Measurements from ENCODE around the gene TFEB.

Gene TFEB

DNA sequence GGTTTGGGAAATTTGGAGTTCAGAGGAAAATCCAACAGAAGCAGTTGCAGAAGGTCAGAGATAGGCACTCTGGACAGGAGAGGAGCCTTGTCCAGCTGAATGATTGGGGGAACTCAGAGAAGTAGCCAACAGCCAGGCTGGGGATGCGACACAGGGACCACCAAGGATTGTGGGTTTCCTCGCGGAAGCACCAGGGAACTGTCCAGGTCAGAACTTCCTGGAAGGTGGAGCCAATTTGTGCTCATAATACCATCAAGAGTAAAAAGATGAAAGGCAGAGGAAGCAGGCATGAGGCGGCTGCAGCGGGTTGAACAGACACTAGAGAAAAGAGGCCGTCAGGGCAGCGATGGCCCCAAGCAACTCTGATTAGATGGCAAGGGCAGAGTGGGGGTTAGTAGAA, 63.4 kb downstream of the TFEB start:
- Histone ChIP-seq H3K36me3 (ENCODE audit: insufficient read depth, low read length) (no peaks in the 10 kb centered on the region), H3K27me3 (ENCODE audit: control insufficient read depth in 1 of 2, insufficient read depth in 2 of 2, low read length in 2 of 2) (no peaks in the 10 kb centered on the region), H3K27ac (ENCODE audit: low read depth, low read length) (no peak overlapping the region), H3K9ac (ENCODE audit: low read length) (no peak overlapping the region), H3K9me3 (ENCODE audit: low read length) (no peaks in the 10 kb centered on the region), H3K4me1 (ENCODE audit: insufficient read depth, low read length) (no peaks in the 10 kb centered on the region), H3K4me3 (ENCODE audit: low read depth in 1 of 2, low read length in 2 of 2) (no peak overlapping the region)

DNA sequence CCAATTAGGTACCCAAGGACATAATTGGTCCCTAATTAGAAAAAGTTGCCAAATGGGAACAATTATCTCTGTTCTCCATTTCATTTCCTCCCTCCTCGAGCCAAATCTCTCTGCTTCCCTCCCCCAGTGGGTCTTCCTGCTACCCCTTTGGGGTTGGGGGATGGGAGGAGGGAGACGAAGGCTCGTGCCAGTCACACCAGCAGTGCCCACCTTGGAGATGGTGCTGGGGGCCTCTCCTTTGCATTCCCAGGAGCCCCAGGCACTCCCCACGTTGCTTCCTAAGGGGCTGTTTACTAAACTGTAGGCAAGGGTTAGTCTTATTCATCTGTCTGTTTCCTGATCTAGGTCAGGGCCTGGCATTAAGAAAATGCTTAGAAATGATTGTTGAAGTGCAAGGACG, 64.0 kb downstream of the TFEB start:
- Histone ChIP-seq H3K27ac (ENCODE audit: low read depth, low read length) (no peak overlapping the region), H3K36me3 (ENCODE audit: insufficient read depth, low read length) (no peaks in the 10 kb centered on the region), H3K4me1 (ENCODE audit: insufficient read depth, low read length) (no peaks in the 10 kb centered on the region), H3K9ac (ENCODE audit: low read length) (no peak overlapping the region), H3K9me3 (ENCODE audit: low read length) (no peaks in the 10 kb centered on the region), H3K4me3 (ENCODE audit: low read depth in 1 of 2, low read length in 2 of 2) (no peak overlapping the region), H3K27me3 (ENCODE audit: control insufficient read depth in 1 of 2, insufficient read depth in 2 of 2, low read length in 2 of 2) (no peaks in the 10 kb centered on the region)

DNA sequence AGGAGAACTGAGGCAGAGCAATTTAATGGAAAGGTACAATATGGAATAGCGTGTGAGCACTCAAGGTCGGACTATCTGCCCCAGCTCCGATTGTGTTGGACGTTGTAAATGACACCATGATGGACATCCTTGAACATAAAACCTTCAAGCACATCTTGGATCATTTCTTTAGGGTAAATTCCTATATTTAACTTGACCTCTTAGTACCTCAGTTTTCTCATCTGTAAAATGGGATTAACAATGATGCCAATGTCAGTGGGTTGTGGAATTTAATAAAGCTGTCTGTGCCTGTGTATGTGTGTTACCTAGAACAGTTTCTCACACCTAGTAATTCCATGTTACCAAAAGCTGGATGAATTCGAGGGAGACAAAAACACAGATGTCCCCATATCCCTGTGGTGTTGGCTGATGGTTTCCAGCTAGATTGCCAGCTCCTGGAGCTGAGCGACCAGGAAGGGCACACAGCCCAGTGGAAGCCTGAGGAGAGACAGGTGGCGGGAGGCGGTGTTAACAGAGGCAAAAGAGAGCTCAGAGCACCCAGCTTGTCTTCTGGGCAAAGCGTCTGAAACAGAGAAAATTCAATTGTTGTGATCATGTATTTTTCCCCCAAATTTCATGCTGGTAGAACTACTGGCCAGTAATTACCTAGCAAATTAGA, 64.6 kb downstream of the TFEB start:
- Histone ChIP-seq H3K36me3 (ENCODE audit: insufficient read depth, low read length) (no peaks in the 10 kb centered on the region), H3K9me3 (ENCODE audit: low read length) (no peaks in the 10 kb centered on the region), H3K27ac (ENCODE audit: low read depth, low read length) (no peak overlapping the region), H3K9ac (ENCODE audit: low read length) (no peak overlapping the region), H3K27me3 (ENCODE audit: control insufficient read depth in 1 of 2, insufficient read depth in 2 of 2, low read length in 2 of 2) (no peaks in the 10 kb centered on the region), H3K4me3 (ENCODE audit: low read depth in 1 of 2, low read length in 2 of 2) (no peak overlapping the region), H3K4me1 (ENCODE audit: insufficient read depth, low read length) (no peaks in the 10 kb centered on the region)

DNA sequence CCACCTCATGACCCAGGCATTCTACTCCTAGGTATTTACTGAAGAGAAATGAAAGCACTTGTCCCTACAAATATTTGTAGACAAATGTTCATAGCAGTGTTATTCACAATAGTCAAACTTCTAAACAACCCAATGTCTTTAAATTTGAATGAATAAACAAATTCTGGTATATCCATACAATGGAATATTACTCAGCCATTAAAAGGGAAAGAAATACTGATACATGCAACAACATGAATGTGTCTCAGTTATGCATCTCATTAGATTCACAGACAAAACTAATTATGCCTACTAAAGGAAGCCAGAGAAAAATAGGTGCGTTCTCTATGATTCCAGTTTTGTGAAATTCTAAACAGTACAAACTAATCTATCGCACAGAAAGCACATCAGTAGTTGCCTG, 66.4 kb downstream of the TFEB start:
- Histone ChIP-seq H3K4me1 (ENCODE audit: insufficient read depth, low read length) (no peaks in the 10 kb centered on the region), H3K9me3 (ENCODE audit: low read length) (no peaks in the 10 kb centered on the region), H3K27ac (ENCODE audit: low read depth, low read length) (no peak overlapping the region), H3K27me3 (ENCODE audit: control insufficient read depth in 1 of 2, insufficient read depth in 2 of 2, low read length in 2 of 2) (no peaks in the 10 kb centered on the region), H3K4me3 (ENCODE audit: low read depth in 1 of 2, low read length in 2 of 2) (no peak overlapping the region), H3K9ac (ENCODE audit: low read length) (no peak overlapping the region), H3K36me3 (ENCODE audit: insufficient read depth, low read length) (no peaks in the 10 kb centered on the region)

DNA sequence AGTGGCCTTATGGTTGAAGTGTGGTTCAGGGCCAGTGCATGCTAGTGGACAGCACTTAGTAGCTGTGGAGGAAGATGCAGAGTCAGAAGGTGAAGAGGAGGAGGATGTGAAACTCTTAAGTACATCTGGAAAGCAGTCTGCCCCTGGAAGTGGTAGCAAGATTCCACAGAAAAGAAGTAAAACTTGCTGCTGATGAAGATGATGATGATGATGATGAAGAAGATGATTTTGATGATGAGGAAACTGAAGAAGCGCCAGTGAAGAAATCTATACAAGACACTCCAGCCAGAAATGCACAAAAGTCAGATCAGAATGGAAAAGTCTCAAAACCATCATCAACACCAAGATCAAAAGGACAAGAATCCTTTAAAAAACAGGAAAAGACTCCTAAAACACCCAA, 68.2 kb downstream of the TFEB start:
- Histone ChIP-seq H3K4me3 (ENCODE audit: low read depth in 1 of 2, low read length in 2 of 2) (no peak overlapping the region), H3K4me1 (ENCODE audit: insufficient read depth, low read length) (no peaks in the 10 kb centered on the region), H3K9me3 (ENCODE audit: low read length) (no peaks in the 10 kb centered on the region), H3K36me3 (ENCODE audit: insufficient read depth, low read length) (no peaks in the 10 kb centered on the region), H3K27me3 (ENCODE audit: control insufficient read depth in 1 of 2, insufficient read depth in 2 of 2, low read length in 2 of 2) (no peaks in the 10 kb centered on the region), H3K9ac (ENCODE audit: low read length) (no peak overlapping the region), H3K27ac (ENCODE audit: low read depth, low read length) (no peak overlapping the region)

DNA sequence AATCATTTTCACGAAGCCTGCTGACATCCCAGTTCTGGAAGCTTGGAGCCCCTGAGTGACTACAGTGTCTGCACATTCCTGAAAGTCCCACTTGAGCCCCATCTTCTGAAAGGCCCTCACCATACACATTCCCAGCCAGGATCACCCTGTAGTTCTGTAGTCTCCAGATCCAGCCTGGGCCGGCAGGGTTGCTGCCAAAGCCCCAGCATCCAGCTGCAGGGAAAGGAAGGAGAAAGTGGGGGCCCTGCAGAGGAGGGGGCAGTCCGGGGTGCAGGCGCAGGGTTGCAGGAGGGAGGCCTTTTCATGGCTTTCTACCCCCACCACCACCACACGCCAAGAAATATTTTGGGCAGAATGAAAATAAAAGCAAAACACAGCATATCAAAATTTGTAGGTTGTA, 71.1 kb downstream of the TFEB start:
- Histone ChIP-seq H3K9ac (ENCODE audit: low read length) (no peak overlapping the region), H3K27me3 (ENCODE audit: control insufficient read depth in 1 of 2, insufficient read depth in 2 of 2, low read length in 2 of 2) (no peaks in the 10 kb centered on the region), H3K27ac (ENCODE audit: low read depth, low read length) (no peak overlapping the region), H3K4me3 (ENCODE audit: low read depth in 1 of 2, low read length in 2 of 2) (no peak overlapping the region), H3K4me1 (ENCODE audit: insufficient read depth, low read length) (no peaks in the 10 kb centered on the region), H3K36me3 (ENCODE audit: insufficient read depth, low read length) (no peaks in the 10 kb centered on the region), H3K9me3 (ENCODE audit: low read length) (no peaks in the 10 kb centered on the region)

DNA sequence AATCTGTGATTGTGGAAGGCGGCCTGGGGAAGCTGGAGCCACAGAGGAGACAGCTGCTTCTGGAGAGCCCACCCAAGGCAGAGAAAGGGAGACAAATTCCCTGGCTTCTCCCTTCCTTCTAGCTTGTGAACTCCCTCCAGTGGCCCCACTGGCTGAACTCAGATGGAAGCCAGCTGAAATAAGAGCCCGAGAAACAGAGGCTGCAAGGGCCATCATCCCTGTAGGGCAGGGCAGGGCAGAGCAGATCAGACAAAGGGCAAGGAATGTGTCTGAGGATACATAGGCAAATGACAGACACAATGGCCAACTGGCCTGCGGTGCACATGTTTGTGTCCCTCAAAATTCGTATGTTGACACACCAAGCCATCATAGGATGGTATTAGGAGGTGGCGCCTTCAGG, 71.8 kb downstream of the TFEB start:
- Histone ChIP-seq H3K9ac (ENCODE audit: low read length) (no peak overlapping the region), H3K4me1 (ENCODE audit: insufficient read depth, low read length) (no peaks in the 10 kb centered on the region), H3K4me3 (ENCODE audit: low read depth in 1 of 2, low read length in 2 of 2) (no peak overlapping the region), H3K9me3 (ENCODE audit: low read length) (no peaks in the 10 kb centered on the region), H3K27ac (ENCODE audit: low read depth, low read length) (no peak overlapping the region), H3K27me3 (ENCODE audit: control insufficient read depth in 1 of 2, insufficient read depth in 2 of 2, low read length in 2 of 2) (no peaks in the 10 kb centered on the region), H3K36me3 (ENCODE audit: insufficient read depth, low read length) (no peaks in the 10 kb centered on the region)

DNA sequence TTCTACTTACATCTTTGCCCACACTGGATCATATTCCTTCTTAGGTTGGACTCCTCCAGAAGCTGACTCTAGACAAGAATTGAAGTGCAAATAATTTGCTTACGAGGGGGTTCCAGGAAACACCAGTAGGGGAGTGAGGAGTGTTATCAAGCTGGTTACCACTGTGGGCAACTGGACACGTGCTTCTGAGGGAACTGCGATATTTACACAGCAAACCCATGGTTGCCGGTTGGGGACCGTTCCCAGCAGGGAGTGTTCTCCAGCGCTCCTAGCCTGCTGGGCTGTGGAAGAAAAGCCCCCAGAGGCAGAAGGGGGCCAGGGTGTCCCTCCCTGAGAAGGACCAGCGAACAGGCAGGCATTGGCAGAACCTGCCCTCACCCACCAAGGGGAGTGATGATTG, 75.5 kb downstream of the TFEB start:
- H3K4me1 ChIP-seq (ENCODE audit: insufficient read depth, low read length): no peaks in the 10 kb centered on the region
- H3K9me3 ChIP-seq (ENCODE audit: low read length): no peaks in the 10 kb centered on the region
- H3K4me3 ChIP-seq (ENCODE audit: low read depth in 1 of 2, low read length in 2 of 2): no peak overlapping the region
- no peak overlapping the region for H3K27ac ChIP-seq (ENCODE audit: low read depth, low read length)
- H3K9ac ChIP-seq (ENCODE audit: low read length): no peak overlapping the region
- no peaks in the 10 kb centered on the region for H3K36me3 ChIP-seq (ENCODE audit: insufficient read depth, low read length)
- H3K27me3 ChIP-seq (ENCODE audit: control insufficient read depth in 1 of 2, insufficient read depth in 2 of 2, low read length in 2 of 2): no peaks in the 10 kb centered on the region

DNA sequence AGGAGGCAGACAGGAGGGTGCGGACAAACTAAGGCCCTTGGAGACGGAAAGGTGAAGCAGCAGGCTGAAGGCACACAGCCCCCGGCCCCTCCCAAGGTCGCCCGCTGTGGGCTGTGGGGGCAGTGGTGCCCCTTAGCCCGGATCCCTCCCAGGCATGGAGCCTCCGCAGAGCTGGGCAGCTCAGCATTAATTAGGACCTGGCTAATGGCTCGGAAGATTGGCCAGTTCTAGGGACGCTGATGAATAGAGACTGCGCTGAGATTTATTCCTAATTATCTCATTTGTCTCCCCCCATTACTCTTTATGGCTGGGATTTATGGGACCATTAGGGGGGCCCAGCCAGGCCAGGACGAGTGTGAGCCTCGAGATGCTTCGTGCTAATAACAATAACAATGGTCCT, 76.8 kb downstream of the TFEB start:
- no peak overlapping the region for H3K9ac ChIP-seq (ENCODE audit: low read length)
- H3K36me3 ChIP-seq (ENCODE audit: insufficient read depth, low read length): no peaks in the 10 kb centered on the region
- H3K27me3 ChIP-seq (ENCODE audit: control insufficient read depth in 1 of 2, insufficient read depth in 2 of 2, low read length in 2 of 2): no peaks in the 10 kb centered on the region
- no peaks in the 10 kb centered on the region for H3K4me1 ChIP-seq (ENCODE audit: insufficient read depth, low read length)
- H3K4me3 ChIP-seq (ENCODE audit: low read depth in 1 of 2, low read length in 2 of 2): no peak overlapping the region
- H3K27ac ChIP-seq (ENCODE audit: low read depth, low read length): no peak overlapping the region
- no peaks in the 10 kb centered on the region for H3K9me3 ChIP-seq (ENCODE audit: low read length)

DNA sequence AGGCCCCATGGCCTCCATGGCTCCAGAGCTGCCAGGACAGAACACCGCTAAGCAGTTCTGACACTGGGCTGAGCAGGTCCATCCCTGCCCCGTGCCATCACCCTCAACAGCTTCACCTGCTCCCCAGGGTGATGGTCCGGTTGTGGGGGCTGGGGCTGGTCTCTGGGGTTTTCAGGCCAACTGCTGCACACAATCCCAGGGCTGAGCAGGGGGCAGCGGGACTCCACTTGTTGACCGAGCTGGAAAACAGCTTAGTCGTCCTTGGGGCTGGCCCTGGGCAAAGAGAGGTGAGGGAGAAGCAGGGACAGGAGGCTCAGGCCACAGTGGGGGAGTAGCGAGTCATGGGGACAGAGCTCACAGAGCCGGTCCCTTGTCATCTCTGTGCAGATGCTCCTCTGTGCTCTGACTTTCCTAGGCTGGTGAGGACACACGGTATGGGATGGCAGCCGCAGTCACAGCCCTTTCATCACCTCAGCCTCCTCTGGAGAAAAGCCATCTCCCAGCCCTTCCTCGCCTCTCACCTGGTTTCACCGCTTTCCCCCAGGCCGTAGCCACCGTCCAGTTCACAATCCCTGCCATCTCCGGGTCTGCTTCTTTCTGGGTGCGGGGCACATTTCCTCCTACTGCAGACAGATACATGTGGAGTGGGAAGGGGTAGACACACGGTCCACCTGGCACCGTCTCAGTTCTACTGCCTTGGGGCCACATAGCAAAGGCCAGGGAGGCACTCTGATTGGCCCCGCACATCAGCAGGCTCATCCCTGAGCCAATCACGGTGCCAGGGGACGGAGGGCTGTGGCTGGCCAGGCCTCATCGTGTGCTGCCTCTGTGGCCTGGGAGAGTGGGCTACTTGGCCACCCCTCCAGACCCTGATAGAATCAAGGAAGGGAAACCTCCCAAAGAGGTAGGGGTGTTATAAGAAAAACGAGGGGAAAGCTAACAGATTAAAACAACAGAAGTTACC, 78.0 kb downstream of the TFEB start:
- Histone ChIP-seq H3K9me3 (ENCODE audit: low read length) (no peaks in the 10 kb centered on the region), H3K4me1 (ENCODE audit: insufficient read depth, low read length) (no peaks in the 10 kb centered on the region), H3K4me3 (ENCODE audit: low read depth in 1 of 2, low read length in 2 of 2) (no peak overlapping the region)

DNA sequence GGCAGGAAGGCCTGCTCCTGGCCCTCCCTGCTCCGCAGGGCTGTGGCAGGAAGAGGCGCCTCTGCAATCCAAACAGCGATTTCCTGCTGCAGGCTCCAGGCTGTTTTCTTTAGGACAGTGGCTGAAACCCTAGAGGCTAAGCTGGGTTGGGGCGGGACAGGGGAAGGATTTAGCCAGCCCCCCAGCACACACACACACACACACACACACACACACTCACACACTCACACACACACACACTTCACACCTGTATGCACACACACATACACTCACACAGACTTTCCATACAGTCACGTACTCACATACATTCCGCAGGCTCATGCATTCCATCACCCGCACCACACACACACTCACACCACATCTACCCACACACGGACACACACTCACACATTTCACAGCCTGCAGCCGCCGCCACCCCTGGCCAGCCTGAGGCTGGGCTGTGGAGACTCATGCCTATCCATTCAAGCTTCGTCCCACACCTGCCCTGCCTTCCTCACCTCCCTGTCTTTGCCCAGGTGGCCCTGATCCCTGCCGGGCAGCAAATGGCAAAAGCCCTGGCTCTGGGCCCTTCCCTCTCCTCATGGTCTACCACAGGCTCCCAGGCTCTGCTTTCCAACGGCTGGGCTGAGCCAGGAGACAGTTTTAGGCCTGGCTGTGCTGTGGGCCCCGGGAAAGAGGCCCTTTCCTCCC, 79.3 kb downstream of the TFEB start:
- Histone ChIP-seq H3K9me3 (ENCODE audit: low read length) (no peaks in the 10 kb centered on the region), H3K9ac (ENCODE audit: low read length) (no peak overlapping the region), H3K27ac (ENCODE audit: low read depth, low read length) (no peak overlapping the region), H3K4me1 (ENCODE audit: insufficient read depth, low read length) (no peaks in the 10 kb centered on the region), H3K36me3 (ENCODE audit: insufficient read depth, low read length) (no peaks in the 10 kb centered on the region), H3K4me3 (ENCODE audit: low read depth in 1 of 2, low read length in 2 of 2) (no peak overlapping the region), H3K27me3 (ENCODE audit: control insufficient read depth in 1 of 2, insufficient read depth in 2 of 2, low read length in 2 of 2) (no peaks in the 10 kb centered on the region)

More for the DNA sequence above, 78.0 kb downstream of the TFEB start:
- no peak overlapping the region for H3K9ac ChIP-seq (ENCODE audit: low read length)
- H3K36me3 ChIP-seq (ENCODE audit: insufficient read depth, low read length): no peaks in the 10 kb centered on the region
- no peak overlapping the region for H3K27ac ChIP-seq (ENCODE audit: low read depth, low read length)
- H3K27me3 ChIP-seq (ENCODE audit: control insufficient read depth in 1 of 2, insufficient read depth in 2 of 2, low read length in 2 of 2): no peaks in the 10 kb centered on the region

All from muscle layer of colon (tissue), 2 donors.